GM21529 (cell line): ENCODE results near the gene CCDC91.
"Not testable (repeated sequence)": the region's sequence is repeated elsewhere in the genome, so short reads cannot be mapped to it uniquely, and the experiment has no call there.

Source experiments
- ATAC-seq: cut with Tn5 transposase; IDR thresholded peaks from one replicate; pipeline ENCODE4 v1.9.1; 2021; ENCODE audit not compliant: unreplicated experiment

CCDC91 gene

DNA sequence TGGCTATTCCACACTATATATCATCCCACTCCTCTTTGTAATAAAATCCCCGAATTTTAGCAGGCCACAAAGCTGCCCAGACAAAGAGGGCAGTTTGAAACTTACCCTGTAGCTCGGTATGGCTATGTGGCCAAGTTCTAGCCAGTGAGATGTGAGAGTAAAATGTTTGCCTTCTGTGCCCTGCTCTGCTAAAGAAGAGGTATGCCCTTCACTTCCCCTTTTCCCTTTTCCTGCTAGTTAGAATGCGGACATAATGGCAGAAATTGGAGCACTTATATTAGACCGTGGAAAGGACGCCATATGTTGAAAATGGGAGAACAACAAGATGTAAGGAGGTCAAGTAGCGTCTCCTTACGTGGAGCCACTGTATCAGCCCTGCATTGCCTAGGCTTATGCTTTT is 11.5 kb upstream of the CCDC91 start:
- ATAC-seq: no peak

DNA sequence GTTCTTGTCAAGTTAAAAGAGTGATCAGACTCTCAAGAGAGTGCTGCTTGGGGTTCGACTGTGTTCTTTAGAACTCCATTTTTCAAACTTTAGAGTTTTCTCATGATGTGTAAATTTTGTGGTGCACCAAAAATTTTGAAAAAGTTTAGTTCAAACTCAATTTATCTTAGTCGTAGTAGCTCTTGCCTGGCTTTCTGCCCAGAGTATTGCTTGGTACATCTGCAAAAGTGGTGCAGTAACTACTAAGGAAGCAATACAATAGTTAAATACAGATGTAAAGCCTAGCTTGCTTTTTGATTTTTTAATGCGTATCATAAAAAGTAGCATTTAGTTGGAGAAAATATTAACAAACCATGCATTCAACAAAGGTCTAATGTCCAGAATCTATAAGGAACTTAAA is 9.5 kb upstream of the CCDC91 start:
- no peak for ATAC-seq

DNA sequence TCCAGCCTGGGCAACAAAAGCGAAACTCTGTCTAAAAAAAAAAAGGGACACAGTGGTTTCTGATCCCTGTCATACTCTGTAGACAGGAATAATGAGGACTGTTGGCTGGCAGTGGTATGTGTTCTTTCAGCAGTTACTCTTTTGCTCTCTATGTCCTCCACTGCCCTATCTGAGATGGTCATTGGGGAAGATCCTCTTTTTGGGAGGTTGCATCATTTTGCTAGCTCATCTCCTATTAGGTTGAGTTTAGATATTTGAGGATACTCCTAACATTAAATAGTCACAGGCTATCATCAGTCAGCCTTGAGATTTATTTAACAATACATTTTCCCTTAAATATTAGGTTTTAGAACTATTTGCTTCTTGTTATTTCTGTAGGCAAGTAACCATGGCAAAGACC is 5.9 kb upstream of the CCDC91 start:
- ATAC-seq: no peak

DNA sequence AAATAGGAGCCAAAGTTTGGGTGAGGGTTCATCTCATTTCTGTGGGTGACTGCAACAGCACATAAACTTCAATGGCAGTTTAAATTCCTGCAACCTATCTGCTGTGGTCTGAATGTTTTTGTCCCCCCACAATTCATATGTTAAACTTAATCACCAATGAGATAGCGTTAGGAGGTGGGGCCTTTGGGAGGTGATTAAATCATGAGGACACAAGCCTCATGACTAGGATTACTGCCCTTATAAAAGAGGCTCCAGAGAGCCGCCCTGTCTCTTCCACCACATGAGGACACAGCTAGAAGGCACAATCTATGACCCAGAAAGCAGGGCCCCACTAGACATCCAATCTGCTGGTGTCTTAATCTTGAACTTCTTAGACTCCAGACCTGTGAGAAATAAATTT is 3.8 kb upstream of the CCDC91 start:
- no peak for ATAC-seq

DNA sequence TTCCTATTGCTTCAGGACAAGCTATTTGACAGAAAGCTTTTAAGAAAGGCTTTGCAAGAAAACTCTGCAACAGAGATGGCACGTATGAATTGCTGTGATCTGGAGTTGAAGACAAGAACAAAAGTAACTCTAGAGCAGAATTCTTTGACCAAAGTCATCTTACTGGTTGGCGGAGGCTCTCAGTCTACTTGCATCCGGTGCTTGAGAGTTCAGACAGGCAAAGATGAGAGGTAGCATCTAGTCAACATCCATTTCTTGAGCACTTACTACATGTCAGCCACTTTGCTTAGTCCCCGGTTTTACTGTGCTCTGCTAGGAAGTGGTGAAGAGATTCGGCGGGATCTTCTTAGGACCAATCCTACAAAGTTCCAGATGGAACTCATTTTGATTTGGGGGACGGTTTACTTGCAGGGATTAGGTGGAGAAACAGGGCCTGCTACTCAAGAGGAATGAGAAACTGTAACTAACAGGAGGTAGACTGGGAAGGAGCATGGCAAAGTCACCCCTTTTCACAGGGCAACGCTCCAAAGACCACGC is 404 bp upstream of the CCDC91 start:
- no peak for ATAC-seq

DNA sequence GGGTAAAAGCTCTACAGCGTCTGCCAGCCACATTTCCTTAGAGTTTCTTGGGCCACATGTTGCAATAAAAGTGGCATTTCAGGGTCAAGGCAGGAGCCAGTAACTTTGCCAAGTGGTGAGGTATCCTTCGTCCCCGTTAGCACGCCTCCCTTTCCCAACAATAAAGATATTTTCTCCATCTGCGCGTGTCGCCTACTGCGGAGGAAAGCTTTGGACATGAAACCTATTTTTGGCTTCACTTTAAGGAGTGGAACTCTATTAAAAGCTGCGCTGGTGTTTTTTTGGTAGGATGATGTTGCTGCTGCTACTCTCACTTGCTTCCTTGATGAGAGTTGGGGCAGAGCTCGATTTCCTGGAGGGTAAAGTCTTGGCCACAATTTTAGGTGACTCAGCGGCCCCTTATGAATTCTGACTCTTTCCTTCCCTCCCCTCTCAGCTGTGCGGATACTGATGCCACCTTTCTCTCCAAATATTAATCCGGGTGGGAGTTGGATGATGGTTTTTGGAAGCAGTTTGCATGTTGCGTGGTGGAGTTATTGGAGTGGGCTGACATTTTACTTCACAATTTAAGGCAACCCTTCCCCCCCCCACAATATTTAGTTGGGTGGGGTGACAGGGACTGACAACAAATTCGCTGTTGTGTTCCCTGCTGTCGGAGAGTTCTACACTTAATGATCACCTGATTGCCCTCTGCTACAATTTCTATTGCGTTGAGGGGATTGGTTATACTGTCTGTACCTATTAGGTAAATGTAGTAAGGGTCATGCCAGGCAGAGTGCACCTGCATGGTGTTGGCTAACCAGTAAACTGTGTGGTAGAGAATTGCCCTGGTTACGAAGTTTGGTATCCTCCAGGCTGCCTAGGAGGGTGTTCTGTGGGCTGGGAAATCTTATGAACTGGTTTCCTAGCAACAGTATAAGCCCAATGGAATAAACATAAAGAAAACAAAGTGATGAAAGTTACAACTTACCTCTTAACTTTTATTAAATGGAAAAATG is 1.1 kb downstream of the CCDC91 start:
- no peak for ATAC-seq

DNA sequence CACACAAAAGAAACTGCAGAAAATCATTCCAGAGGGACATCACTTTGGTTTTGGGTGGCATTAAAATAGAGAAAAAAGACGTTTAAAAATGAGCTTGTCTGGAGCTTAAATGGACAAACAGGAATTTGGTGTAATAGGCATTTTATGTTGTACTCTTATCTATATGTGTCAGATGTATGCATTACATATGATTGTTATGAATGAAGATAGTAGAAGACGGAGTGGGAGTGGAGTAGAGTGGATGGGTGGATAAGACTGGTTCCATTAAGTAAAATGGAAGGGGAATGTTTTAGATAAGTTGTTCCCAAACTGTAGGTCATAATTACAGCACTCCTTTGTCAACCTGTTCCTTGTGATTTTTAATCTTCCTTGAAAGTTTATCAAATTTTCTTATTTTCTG is 1.9 kb downstream of the CCDC91 start:
- ATAC-seq: no peak

DNA sequence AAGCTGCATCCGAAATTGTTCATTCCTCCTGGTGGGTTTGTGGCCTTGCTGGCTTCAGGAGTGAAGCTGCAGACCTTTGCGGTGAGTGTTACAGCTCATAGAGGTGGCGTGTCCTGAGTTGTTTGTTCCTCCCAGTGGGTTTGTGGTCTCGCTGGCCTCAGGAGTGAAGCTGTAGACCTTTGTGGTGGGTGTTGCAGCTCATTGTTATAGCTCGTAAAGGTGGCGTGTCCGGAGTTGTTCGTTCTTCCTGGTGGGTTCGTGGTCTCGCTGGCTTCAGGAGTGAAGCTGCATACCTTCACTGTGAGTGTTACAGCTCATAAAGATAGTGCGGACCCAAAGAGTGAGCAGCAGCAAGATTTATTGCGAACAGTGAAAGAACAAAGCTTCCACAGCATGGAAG is 4.4 kb downstream of the CCDC91 start:
- not testable (repeated sequence) for ATAC-seq

DNA sequence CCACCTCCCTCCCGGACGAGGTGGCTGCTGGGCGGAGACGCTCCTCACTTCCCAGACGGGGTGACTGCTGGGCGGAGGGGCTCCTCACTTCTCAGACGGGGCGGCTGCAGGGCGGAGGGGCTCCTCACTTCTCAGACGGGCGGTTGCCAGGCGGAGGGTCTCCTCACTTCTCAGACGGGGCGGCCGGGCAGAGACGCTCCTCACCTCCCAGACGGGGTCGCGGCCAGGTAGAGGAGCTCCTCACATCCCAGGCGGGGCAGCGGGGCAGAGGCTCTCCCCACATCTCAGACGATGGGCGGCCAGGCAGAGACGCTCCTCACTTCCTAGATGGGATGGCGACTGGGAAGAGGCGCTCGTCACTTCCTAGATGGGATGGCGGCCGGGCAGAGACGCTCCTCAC is 10.9 kb downstream of the CCDC91 start:
- not testable (repeated sequence) for ATAC-seq

DNA sequence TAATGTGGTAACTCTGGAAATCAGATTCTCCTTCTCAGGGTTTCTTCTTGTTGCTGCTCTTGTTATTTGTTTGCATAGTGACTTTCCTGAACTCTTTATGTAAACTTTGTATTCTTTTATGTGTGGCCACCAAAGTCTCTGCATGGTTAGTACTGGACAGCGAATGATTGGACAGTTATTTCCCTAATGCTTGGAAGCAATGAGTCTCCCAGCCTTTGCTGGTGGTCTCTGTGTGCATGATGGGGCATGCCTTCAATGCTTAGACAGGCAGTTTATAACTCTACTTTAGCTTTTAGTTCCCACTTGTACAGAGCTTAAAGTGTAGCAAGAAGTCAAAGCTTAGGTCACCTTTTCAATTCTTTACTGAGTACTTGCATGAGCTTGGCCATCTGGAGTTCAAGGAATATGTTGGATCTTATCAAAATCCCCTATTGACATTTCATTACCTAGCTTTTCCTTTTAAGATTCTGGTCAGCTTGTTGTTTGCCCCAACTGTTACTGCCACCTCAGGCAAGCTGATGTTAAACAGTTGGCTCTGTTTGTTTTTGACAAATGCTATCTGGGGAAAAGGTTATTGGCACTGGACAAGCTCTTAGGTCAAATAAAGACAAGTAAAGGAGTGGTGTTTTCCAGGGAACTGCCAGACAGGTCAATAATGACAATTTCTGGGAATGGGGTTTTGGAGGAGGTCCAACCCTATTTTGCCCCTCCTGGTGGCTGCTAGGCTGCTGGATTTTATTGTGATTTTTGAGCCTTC is 12.3 kb downstream of the CCDC91 start:
- no peak for ATAC-seq

DNA sequence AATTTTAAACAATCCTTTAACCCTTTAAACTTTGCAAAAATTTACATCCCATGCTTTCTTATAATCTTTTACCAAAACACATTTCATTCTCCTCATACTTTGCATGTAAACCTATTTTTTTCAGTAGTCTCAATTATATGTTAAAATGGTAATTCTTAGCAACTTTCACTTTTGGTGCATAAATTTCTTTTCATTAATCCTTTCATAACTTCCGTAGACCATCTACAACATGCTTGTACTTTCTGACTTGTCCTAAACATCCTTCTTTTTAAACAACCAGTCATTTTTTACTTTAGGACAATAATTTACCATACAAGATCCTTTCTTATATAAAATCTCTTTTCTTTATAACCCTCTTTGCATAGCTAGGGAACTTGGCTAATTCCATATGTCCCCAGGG is 19.5 kb downstream of the CCDC91 start:
- ATAC-seq: no peak

DNA sequence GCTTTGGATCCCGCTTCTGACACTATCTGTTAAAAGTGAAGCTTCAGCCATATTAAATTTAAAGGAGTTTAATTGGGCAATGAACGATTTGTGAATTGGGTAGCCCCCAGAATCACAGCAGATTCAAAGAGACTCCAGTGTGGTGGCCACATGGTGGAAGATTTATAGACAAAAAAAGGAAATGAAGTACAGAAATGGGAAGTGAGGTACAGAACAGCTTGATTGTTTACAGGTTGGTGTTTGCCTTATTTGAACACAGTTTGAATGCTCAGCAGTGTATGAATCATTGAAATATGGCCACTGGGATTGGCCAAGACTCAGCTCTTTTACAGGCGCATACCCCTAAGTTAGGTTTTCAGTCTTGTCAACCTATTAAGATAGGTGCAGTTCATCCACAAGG is 21.9 kb downstream of the CCDC91 start:
- no peak for ATAC-seq

GRCh38 chr12:28215021-28215420 is 24.8 kb downstream of the CCDC91 start:
- no peak for ATAC-seq

DNA sequence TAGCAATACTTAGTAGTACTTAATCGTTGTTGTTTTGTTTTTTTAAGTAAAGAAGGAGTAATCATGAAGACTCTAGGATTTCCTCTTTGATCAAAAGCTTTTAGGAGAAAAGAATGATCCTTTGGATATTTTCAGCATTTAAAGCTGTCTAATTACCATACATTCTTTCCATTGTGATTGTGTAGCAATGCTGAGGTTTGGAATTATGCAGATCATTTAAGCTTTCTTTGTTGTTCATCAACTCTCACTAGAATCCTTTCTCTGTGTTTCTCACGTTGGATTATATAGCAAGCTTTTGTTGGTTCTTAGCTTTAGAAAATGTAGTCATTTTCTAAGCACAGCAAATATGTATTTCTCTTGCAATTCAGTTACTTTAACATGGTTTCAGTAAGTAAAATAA is 25.8 kb downstream of the CCDC91 start:
- no peak for ATAC-seq

DNA sequence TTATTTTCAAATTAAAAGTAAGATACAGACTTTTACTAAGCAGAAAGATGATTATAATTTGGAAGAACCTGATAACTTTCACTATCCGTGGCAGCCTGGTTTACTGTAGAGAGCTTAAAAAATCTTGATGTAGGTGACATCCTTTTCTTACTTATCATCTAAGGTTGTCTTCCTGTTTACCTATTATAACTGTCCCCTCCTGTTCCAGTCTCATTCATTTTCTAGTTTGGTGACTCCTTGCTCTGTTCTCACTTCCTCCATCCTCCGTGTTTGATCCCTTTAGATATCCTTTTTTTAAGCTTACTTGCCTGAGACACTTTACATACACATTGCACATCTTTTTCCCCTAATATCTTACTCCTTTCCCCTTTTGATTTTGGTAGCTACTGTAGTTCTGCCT is 27.5 kb downstream of the CCDC91 start:
- ATAC-seq: no peak

- ATAC-seq: no peak
Measured at GRCh38 chr12:28218875-28219274, 28.6 kb downstream of the CCDC91 start.

GRCh38 chr12:28219827-28220226 is 29.6 kb downstream of the CCDC91 start:
- no peak for ATAC-seq

DNA sequence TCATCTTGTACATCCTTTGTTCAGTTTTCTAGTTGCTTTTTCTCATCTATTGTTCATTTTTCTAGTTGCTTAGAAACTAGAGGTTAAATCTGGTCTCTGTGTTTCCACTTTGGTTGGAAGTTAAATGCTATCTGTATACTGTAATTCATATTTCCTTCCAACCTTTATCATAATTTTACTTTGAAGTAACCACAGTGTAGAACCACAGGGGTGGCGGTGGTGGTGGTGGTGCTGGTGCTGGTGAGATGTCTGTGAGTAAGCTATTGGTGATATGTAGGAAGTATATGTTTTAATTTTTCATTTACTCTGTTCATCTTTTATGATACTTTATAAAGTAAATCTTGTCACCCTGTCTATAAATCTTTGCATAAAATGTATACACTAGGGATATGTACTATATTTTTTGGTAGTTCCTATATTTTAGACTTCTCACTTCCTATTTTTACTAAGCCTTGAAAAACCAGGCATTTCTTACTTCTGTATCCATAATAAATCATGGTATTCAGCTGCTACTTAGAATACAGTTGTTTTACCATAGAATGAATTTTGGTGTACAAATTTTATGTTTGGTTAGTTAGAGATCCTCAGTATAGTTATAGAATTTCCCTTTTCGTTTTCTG is 31.9 kb downstream of the CCDC91 start:
- ATAC-seq: no peak

DNA sequence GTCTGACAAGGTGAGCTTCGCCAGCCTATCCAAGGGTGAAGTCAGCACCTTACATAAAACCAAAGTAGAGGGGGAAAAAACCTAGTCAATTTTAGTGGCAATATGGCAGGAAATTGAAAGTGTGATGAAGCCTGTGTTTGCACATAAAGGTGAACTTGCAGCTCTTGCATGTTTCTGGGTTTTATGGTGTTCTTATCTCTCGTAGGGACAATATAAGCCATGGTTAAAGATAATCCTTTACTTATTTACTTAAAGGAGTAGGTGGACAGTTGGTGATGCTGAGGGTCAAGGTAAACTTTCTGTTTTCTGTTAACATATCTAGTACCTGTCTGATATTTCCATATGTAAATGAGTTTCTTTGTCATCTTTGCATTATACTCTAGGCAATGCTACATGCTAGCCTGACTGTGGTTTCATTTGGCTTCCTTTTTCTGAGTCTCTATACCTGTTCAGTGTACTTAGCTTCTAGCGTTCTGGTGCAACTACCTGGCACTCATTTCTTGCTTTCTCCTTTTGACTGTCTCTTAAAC is 32.8 kb downstream of the CCDC91 start:
- ATAC-seq: peak; percentile 92

- ATAC-seq: no peak
Measured at GRCh38 chr12:28223858-28224257, 33.6 kb downstream of the CCDC91 start.

GRCh38 chr12:28226705-28227104 is 36.4 kb downstream of the CCDC91 start:
- no peak for ATAC-seq
